Measurements from ENCODE around the gene HLA-DOB.
A peak's percentile ranks its signal among the peaks of the same experiment; 100 is the strongest.
"Not testable (repeated sequence)": the region's sequence is repeated elsewhere in the genome, so short reads cannot be mapped to it uniquely, and the experiment has no call there.

HLA-DOB gene

GRCh38 chr6:32809171-32809570 lies 7.6 kb downstream of the HLA-DOB start:
- H3K36me3 ChIP-seq = peaks cover 0 to 7% (median 0%) of the 10 kb centered on the region in 11 experiments; a peak in 1 of 22 replicates
- H3K4me1 ChIP-seq = peaks cover 0 to 9% (median 1%) of the 10 kb centered on the region in 10 experiments; a peak in 5 of 20 replicates
- H3K9me3 ChIP-seq (replicated peaks in 1 of 11) = no peaks in the 10 kb centered on the region
- no peak overlapping the region for H3K27ac ChIP-seq
- no peak overlapping the region for H3K9ac ChIP-seq
- H4K20me1 ChIP-seq = no peaks in the 10 kb centered on the region
- no peak overlapping the region for H3K4me2 ChIP-seq
- no peak overlapping the region for H3K4me3 ChIP-seq
- no peak for TF ChIP-seq Cebpa-rat (IDR thresholded peaks at IDR 0.05)
- H3K27me3 ChIP-seq = no peaks in the 10 kb centered on the region

- Histone ChIP-seq H3K27me3 (no peaks in the 10 kb centered on the region), H4K20me1 (no peaks in the 10 kb centered on the region), H3K4me3 (no peak overlapping the region), H3K27ac (no peak overlapping the region), H3K9ac (no peak overlapping the region), H3K4me1 (peaks cover 0 to 21% (median 1%) of the 10 kb centered on the region in 10 experiments; a peak in 5 of 20 replicates), H3K9me3 (replicated peaks in 1 of 11) (no peaks in the 10 kb centered on the region), H3K36me3 (no peaks in the 10 kb centered on the region), H3K4me2 (no peak overlapping the region)
- TF ChIP-seq Cebpa-rat (IDR thresholded peaks at IDR 0.05) = no peak
These were observed 9.7 kb downstream of the HLA-DOB start for GRCh38 chr6:32807020-32807580.

- H3K9me3 ChIP-seq (replicated peaks in 1 of 11); H3K27ac ChIP-seq; H3K4me2 ChIP-seq; H3K4me3 ChIP-seq; H3K9ac ChIP-seq; H3K27me3 ChIP-seq; H3K36me3 ChIP-seq; H4K20me1 ChIP-seq: not testable (repeated sequence)
- H3K4me1 ChIP-seq = peaks cover 0 to 21% (median 1%) of the 10 kb centered on the region in 10 experiments; a peak in 5 of 20 replicates
These were observed 11.4 kb downstream of the HLA-DOB start for GRCh38 chr6:32805404-32805803.

GRCh38 chr6:32803416-32803815 lies 13.4 kb downstream of the HLA-DOB start:
- Histone ChIP-seq H3K9me3 (replicated peaks in 1 of 11) (peaks cover 12 to 18% (median 17%) of the 10 kb centered on the region in 11 experiments), H3K36me3 (peaks cover 0 to 6% (median 0%) of the 10 kb centered on the region in 11 experiments; a peak in 2 of 22 replicates), H3K4me1 (peaks cover under 1 to 22% (median 4%) of the 10 kb centered on the region in 10 experiments; a peak in 18 of 20 replicates), H3K4me2 (peak overlapping the region in 1 of 11 experiments; percentile 42; a peak in 1 of 22 replicates), H4K20me1 (no peaks in the 10 kb centered on the region), H3K4me3 (no peak overlapping the region), H3K9ac (no peak overlapping the region), H3K27ac (no peak overlapping the region), H3K27me3 (no peaks in the 10 kb centered on the region)
- no peak for TF ChIP-seq Cebpa-rat (IDR thresholded peaks at IDR 0.05)

- Histone ChIP-seq H4K20me1 (no peaks in the 10 kb centered on the region), H3K4me2 (no peak overlapping the region), H3K27me3 (no peaks in the 10 kb centered on the region), H3K4me3 (no peak overlapping the region), H3K4me1 (peaks cover 34 to 47% (median 36%) of the 10 kb centered on the region in 10 experiments), H3K9ac (no peak overlapping the region), H3K27ac (no peak overlapping the region), H3K36me3 (peaks cover 0 to 6% (median 0%) of the 10 kb centered on the region in 11 experiments; a peak in 2 of 22 replicates), H3K9me3 (replicated peaks in 1 of 11) (peaks cover 15 to 22% (median 19%) of the 10 kb centered on the region in 11 experiments)
- TF ChIP-seq Cebpa-rat (IDR thresholded peaks at IDR 0.05) = no peak
These were observed 17.1 kb downstream of the HLA-DOB start for GRCh38 chr6:32799740-32800139.

GRCh38 chr6:32799168-32799567 lies 17.6 kb downstream of the HLA-DOB start:
- no peak overlapping the region for H3K9ac ChIP-seq

GRCh38 chr6:32796848-32797776 lies 19.7 kb downstream of the HLA-DOB start:
- peaks cover 15 to 22% (median 19%) of the 10 kb centered on the region in 11 experiments for H3K9me3 ChIP-seq (replicated peaks in 1 of 11)
- peak overlapping the region; percentile 51 to 72 (median 64) for H3K9ac ChIP-seq
- peak overlapping the region; percentile 70 to 97 (median 87) for H3K4me2 ChIP-seq
- peak in 7 of 11 experiments; percentile 43 to 81 (median 59); a peak in 11 of 22 replicates for TF ChIP-seq Cebpa-rat (IDR thresholded peaks at IDR 0.05)
- H4K20me1 ChIP-seq = no peaks in the 10 kb centered on the region
- peaks cover 55 to 64% (median 59%) of the 10 kb centered on the region in 10 experiments for H3K4me1 ChIP-seq
- no peaks in the 10 kb centered on the region for H3K27me3 ChIP-seq
- H3K4me3 ChIP-seq = peak overlapping the region; percentile 41 to 65 (median 48); a peak in 19 of 20 replicates
- peak overlapping the region; percentile 50 to 77 (median 73); a peak in 21 of 22 replicates for H3K27ac ChIP-seq
- H3K36me3 ChIP-seq = peaks cover 0 to 6% (median 0%) of the 10 kb centered on the region in 11 experiments; a peak in 2 of 22 replicates

More at GRCh38 chr6:32799168-32799567, 17.6 kb downstream of the HLA-DOB start:
- H3K4me2 ChIP-seq = no peak overlapping the region
- no peaks in the 10 kb centered on the region for H3K27me3 ChIP-seq
- H4K20me1 ChIP-seq = no peaks in the 10 kb centered on the region
- TF ChIP-seq Cebpa-rat (IDR thresholded peaks at IDR 0.05) = no peak
- no peak overlapping the region for H3K27ac ChIP-seq
- peaks cover 39 to 51% (median 42%) of the 10 kb centered on the region in 10 experiments for H3K4me1 ChIP-seq
- H3K36me3 ChIP-seq = peaks cover 0 to 6% (median 0%) of the 10 kb centered on the region in 11 experiments; a peak in 2 of 22 replicates
- no peak overlapping the region for H3K4me3 ChIP-seq
- peaks cover 15 to 22% (median 19%) of the 10 kb centered on the region in 11 experiments for H3K9me3 ChIP-seq (replicated peaks in 1 of 11)

- Histone ChIP-seq H3K27ac (peak overlapping the region; percentile 12 to 82 (median 69); a peak in 18 of 22 replicates), H3K9me3 (replicated peaks in 1 of 11) (peaks cover 11 to 15% (median 14%) of the 10 kb centered on the region in 11 experiments), H3K4me3 (peak overlapping the region in 9 of 10 experiments; percentile 8 to 35 (median 21); a peak in 8 of 20 replicates), H4K20me1 (no peaks in the 10 kb centered on the region), H3K4me2 (peak overlapping the region; percentile 71 to 97 (median 87)), H3K4me1 (peaks cover 55 to 67% (median 61%) of the 10 kb centered on the region in 10 experiments), H3K36me3 (peaks cover 0 to 6% (median 0%) of the 10 kb centered on the region in 11 experiments; a peak in 2 of 22 replicates), H3K9ac (peak overlapping the region in 7 of 11 experiments; percentile 3 to 63 (median 59); a peak in 11 of 22 replicates), H3K27me3 (no peaks in the 10 kb centered on the region)
- no peak for TF ChIP-seq Cebpa-rat (IDR thresholded peaks at IDR 0.05)
These were observed 22.3 kb downstream of the HLA-DOB start for GRCh38 chr6:32794510-32794909.

Data from BLaER1 treated with 17β-estradiol and CSF1 and Interleukin-3, amounts not matched to agents 10 nM and 100 nM (cell line).